Epithelial cell of proximal tubule (primary cell): ENCODE results near the gene DCST1. TPM values are rescaled to one million over a fixed set of nuclear protein-coding genes. Genes with fewer than 3 reads are reported as not detected.

Experiments used
- DNase-seq: peaks from one replicate; pipeline ENCODE4 v3.0.0-alpha.2; 2011; ENCODE audit warnings: low read depth
- H3K4me3 ChIP-seq: 2 replicates; pipeline ENCODE4 v1.5.1; 2011; ENCODE audit warnings: low read depth, mild to moderate bottlenecking, low read length
- CTCF ChIP-seq: conservative IDR thresholded peaks from 2 replicates; pipeline ENCODE4 v1.5.1; 2012; ENCODE audit warnings: low read depth, mild to moderate bottlenecking, low read length
- total RNA-seq: library from RNA; depleted of rRNA; stranded (reverse); fragments of >200 nt; gene quantifications from 2 replicates; pipeline ENCODE4 v1.2.3, GENCODE V29; 2015

Gene DCST1
- total RNA-seq, 1 donor from 2014 or later, result not detected

DNA sequence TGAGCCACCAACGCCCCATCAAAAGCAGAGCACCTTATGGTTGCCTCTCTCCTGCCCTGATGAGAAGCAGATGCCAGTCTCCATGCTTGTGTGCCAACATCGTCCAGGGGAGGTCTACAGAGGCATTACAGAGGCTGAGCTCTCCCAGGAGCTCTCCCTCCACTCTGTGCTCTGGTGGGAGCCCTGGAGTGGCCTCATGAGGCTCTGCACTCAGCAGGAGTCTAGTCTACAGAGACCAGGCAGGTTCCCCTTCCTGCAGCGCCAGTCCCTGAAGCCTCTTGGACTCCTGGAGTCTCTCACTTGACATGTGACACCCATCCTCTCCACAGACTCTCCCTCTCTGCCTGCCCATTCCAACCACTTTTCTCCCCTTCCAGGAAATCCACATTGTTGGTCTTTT is 3.4 kb downstream of the DCST1 start:
- no peak for DNase-seq
- TF ChIP-seq CTCF, result no peak
- no peak overlapping the region for H3K4me3 ChIP-seq

DNA sequence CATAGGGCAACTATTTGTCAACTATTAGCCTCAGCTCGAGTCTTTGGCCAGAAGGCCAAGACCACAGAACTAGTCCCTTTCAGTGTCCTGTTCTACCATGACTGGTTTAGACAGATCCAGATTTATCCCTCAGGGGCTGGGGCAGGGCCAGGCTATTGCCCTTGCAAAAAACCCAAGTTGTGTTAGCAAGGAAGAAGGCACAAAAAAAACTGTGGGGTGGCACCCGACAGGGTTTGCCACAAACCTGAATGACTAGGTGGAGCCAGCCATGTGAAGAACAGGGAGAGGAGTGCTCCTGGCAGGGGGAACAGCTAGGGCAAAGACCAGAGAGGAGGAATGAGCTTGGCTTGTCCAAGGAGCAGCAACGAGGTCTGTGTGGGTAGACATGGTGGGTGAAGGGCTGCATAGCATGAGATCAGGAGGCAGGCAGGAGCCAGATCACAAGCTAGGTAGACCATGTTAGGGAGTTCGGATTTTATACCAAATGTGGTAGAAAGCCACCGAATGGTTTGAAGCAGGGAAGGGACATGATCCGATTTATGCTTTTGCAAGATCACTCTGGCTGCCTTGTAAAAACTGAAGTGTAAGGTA is 4.3 kb downstream of the DCST1 start:
- no peak for DNase-seq
- no peak overlapping the region for H3K4me3 ChIP-seq
- no peak for TF ChIP-seq CTCF

DNA sequence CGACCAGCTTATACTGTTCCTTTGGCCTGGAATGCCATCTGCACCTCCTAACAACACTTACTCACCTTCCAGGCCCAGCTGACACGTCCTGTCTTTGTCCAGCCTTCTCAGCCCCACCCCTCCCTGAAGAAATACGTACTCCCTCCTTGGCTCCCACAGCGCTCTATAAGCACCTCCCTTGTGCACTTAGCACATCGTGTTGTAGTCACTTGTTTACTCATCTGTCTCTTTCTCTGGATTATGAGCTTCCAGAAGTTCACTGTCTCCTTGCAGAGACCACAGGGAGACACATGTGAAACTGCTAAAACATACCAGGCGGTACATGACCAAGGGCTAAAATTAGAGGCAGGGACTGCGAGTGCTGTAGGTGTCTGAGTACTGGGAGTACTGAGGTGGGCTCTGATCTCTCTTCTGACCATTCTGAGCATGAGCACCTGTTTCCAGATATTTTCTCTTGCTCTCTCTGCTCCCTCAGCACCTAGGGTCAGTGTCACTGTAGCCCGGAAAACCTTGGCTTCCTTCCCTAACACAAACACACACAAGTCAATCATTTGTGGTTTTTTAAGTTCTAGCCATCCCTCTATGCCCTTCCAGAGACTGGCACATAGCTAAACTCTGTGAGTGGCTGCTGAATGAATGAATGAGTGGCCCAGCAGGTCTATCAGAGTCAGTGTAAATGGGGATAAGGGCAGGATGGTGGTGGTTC is 5.1 kb downstream of the DCST1 start:
- DNase-seq, result no peak
- H3K4me3 ChIP-seq, result no peak overlapping the region

GRCh38 chr1:155039308-155039669 is 5.7 kb downstream of the DCST1 start:
- no peak overlapping the region for H3K4me3 ChIP-seq
- no peak for DNase-seq
- no peak for TF ChIP-seq CTCF

More for the DNA sequence above, 5.1 kb downstream of the DCST1 start:
- no peak for TF ChIP-seq CTCF

GRCh38 chr1:155040358-155041093 is 6.9 kb downstream of the DCST1 start:
- no peak for TF ChIP-seq CTCF
- H3K4me3 ChIP-seq, result no peak overlapping the region
- no peak for DNase-seq

GRCh38 chr1:155042789-155043188 is 9.2 kb downstream of the DCST1 start:
- DNase-seq, result no peak
- no peak for TF ChIP-seq CTCF
- H3K4me3 ChIP-seq, result no peak overlapping the region
